NCI-H82 (cell line): Measurements from ENCODE around the gene ATG5.
"Not testable (repeated sequence)": the region's sequence is repeated elsewhere in the genome, so short reads cannot be mapped to it uniquely, and the experiment has no call there.

Experiments used
- DNase-seq: peaks from one replicate; lab custom pipeline; 2025; lab: John Stamatoyannopoulos, UW

Gene ATG5

DNA sequence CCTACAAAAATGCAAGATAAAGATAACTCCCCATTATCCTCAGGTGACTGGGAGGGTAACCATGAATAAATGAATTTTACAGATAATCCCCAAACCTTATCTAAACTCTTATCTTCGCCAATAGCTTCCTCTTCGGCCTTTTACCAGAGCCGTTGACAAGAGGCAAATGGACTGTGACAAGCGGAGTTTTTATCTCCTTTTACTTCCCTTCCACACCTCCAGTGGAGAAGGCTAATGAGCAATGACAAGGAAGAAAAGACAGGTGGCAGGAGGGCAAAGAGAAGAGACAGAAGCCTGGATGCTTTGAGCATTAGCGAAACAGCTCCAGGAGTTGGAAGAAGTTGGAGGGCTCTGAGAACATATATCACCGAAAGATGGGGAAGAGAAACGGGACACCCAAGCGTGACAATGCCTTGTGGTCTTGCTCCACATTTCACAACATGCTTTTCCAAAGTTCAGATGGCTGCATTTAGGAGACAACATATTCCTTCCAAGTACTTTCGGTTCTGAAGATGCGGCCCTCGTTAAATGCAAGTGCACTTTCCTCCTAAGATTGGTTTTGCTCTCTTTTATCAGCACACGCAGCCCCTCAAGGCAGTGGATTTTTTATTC, 170.2 kb downstream of the ATG5 start:
- no peak for DNase-seq

DNA sequence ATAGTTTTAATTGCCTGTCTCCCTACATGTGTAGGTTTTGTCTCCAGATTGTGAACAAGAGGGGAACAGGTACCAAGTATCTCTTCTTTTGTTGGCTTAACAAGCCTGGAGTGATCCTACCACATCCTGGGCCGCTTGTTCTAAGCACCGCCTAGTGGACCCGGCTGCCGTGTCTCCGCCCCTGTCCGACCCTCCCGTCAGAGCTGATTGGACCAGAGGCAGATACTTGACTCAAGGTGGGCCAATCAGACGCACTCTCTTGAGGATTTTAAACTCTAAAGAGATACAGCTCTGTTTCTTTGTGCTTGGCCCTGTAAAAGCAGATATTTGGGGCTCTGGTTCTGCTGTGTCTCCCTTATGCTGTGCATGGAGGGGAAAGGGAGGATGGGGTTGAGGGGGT, 171.2 kb downstream of the ATG5 start:
- no peak for DNase-seq

DNA sequence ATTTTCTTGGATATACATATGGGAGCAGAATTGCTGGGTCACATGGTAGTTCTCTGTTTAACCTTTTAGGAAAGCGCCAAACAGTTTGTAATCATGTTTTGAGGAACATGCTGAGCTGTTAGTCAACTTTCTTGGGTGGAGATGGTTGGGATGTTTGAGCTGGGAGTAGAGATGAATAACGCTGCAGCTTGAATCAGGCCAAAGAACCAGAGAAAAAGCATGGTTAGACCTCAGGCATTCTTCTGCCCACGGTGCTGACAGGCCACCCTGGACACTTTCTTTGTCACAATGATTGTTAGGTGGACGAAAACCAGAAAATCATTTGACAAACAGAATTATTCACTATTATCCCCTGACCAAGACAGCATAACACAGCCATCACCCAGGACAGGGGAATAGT, 172.6 kb downstream of the ATG5 start:
- DNase-seq = no peak

DNA sequence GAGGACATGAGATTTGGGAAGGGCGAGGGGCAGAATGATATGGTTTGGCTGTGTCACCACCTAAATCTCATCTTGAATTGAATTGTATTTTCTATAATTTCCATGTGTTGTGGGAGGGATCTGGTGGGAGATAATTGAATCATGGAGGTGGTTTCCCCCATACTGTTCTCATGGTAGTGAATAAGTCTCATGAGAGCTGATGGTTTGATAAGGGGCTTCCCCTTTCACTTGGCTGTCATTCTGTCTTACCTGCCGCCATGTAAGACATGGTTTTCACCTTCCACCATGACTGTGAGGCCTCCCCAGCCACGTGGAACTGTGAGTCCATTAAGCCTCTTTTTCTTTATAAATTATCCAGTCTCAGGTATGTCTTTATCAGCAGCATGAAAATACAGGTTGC, 173.1 kb downstream of the ATG5 start:
- not testable (repeated sequence) for DNase-seq

DNA sequence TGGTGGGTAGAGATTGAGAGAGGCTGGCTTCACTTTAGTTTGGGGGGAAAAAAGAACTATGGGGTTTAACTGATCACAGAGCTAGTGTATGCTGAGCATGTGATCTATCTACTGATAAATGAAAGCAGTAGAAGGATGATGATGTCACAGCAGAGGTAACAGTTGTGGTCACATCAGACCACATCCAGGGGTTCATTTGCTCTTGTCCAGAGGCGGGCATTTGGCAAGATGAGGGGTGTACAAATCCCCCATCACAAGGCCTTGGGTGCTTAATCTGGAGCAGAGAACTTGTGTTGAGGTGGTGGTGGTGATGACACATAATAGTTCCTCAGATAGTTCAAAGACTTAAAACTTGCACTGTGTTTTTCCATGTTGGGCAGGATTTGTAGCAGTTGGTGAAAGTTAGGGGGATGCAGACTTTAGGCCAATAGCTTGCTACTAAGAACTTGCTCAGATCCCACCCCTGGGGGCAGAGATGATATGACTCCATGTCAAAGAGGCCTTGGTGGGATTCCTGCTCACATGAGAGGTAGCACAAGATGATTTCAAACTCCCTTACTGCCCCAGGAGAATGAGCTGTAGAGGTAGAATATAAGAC, 176.0 kb downstream of the ATG5 start:
- no peak for DNase-seq

DNA sequence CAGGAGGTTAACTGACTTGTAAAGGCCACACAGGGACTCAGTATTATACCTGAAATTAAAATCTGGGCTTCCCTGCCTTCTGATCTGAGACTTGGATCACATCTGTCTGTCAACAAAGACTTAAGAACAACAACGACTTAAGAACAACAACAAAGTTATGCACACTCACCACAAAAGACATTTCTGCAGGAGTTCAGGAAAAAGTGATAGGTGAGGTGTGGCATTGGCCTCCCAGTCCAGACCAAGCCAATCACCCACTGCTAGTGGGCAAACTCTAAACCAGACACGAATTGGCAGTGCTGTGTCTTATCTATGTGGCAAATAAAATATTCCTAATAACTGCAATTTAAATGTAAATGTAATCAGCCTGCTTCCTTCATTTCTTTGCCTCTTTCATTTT, 178.1 kb downstream of the ATG5 start:
- no peak for DNase-seq

DNA sequence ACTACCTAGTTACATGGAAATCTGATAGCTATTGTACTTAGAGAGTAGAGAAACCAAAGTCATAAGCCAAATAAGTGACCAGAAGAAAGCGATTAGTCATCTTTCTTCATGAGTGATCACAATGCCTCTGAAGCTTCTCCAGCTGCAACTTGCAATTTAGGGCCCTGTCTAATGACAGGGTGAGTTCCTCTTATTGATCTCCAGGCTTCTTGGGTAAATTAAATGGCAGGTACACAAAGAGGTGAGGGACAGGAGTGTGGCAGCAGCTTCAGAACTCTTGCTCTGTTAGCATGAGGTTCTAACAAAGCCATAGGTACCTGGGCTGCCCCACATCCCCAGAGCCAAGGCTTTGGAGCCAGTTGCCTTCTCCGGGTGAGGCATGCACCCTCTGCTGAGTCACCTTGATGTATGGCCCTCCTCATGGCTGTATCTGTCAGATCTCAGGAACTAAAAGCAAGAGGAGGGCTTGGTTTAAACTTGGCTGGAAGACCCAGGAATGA, 178.7 kb downstream of the ATG5 start:
- DNase-seq = no peak

DNA sequence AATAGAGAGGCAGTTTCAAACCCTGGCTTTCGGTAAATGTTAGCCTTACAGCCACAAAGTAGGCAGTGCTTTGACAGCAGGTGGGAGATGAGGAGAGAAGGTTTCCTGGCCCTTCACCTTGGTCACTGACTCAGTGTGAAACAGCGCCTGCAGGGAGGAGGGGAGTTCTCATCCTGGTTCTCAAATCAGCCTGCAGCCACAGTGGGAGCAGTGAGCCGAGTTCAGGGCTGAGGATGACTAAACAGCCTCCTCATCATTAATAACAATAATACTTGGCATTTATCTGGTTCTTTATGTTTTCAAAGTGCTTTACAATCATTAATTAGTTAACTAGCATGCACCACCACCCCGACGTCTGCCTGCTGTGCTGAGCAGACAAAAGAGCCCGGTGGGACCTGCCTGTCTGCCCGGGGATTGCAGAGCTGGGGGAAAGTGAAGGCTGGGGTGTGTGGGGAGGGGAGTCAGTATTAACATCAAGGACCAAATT, 179.8 kb downstream of the ATG5 start:
- no peak for DNase-seq

DNA sequence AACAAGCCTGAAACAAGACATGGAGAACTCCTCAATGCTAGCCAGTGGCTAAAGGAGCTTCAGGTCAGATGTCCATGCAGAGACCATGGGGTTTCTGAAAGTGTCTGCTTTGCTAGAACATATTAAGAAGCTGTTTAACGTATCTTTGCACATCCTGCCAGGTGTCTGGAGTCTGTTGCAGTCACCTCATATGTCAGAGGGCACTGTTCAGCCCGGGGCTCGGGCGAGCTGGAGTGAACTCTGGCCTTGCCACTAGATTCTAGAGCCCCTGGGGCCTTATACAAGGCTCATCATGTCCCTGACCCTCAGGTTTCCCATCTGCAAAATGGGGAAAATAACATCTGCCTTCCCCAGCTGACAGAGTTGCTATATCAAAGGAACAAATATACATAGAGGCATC, 180.4 kb downstream of the ATG5 start:
- no peak for DNase-seq

DNA sequence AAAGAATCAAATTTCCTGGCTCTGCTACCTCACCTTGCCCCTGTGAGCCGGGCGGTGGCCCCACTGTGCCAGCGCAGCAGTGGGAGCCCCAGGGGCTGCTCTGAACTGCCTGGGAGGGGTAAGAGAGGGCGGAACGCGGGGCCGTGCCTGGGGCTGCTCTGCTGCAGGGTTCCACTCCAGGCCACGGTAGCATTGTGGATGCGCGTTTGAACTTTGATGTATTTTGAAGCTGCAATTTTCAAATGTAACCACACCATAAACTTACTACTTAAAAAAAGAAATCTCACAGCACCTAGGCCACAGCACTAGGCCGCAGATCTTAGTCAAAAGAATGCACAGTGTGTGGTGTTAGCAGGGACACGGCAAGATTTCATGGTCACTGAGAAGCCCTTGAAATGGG, 181.9 kb downstream of the ATG5 start:
- DNase-seq = no peak

DNA sequence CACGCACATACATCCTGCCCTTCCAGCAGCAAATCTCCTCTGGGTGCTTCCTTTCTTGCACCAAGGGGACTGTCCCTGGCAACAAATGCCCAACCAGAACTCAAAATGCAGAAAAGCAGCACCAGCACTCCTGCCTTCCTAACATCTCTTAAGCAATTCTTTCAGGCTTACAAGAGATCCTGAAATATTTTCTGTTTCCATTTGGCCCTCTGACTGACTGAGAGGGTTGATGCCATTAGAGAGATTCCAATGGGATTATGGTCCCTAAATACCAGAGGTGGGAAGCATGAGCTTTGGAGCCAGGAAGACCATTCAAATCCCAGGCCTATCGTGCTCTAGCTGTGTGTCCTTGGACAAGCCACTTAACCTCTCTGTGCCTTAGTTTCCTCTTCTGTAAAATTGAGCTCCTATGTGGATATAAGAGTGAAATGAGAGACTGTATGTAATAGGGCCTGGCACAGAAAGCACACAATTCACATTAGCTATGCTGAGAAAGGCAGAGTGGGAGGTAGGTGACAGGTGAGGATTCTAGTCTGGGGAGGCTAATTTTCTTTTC, 182.6 kb downstream of the ATG5 start:
- DNase-seq = peak; percentile 20

DNA sequence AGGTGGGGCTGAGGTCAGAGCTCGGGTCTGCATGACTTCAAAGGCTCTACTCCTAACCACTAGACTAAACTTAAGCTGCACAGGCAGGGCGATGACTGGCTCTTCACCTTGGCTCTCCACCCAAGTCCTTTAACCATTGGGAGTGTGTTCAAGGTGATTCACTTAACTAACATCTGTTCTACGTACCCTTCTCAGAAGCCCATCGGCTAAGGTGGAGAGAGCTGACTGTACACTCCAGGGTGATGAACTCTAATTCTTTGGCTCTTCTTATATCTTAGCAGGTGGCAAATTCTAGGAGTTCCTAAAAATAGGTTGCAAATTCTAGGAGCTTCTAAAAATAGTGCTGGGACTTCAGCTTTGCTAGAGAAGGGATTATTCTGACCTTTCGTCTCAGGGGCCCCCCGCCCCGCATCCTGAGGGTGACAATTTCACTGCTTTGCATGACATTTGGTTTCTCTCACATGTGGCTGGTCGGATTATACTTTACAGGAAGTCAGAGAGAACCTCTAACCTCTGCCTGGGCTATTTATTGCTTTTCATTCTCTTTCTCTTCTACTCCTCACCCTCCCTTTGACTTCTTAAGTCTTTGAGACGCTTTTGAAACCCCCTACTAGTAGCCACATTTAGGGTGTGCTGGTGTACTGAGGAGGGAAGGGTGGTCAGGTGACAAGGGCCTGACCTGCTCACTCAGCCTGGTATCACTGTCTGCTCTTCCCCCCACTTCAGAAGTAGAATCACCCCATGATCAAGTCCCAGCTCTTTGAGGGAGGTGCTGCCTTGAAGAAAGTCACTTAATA, 183.9 kb downstream of the ATG5 start:
- DNase-seq = no peak

DNA sequence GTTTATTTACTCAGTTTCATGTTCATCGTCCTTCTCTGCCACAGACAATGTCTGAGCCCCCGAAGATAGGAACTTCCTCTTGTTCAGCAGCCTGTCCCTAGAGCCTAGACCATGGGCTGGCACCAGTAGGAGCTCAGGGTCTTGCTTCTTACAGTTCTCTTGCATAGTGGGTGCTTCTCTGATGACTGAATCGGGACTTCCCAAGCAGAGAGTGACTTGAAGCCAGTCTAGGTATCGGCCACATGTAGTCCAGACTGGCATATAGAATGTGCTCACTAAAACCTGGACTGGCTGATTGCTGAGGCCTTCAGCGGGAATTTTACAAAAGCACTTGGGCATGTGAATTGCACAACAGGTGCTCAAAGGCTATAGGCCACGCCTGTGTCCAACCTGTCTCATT, 187.4 kb downstream of the ATG5 start:
- no peak for DNase-seq

DNA sequence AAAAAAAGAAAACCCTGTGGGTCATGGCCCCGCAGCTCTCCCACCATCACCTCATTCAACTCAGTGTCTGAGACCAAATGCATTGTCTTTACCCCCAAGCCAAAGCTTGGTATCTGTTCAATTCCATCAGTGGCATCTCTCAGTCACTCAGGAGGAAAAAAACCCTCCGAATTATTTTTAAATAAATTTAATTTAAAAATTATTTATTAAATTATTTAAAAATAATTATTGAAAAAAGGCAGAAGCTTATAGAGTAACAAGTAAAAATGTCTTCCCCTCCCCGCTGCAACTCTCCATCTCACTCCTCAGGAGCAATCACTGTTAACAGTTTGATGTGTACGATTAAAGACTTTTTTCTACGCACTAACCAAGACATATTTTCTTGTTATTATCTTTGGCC, 188.7 kb downstream of the ATG5 start:
- DNase-seq = no peak

DNA sequence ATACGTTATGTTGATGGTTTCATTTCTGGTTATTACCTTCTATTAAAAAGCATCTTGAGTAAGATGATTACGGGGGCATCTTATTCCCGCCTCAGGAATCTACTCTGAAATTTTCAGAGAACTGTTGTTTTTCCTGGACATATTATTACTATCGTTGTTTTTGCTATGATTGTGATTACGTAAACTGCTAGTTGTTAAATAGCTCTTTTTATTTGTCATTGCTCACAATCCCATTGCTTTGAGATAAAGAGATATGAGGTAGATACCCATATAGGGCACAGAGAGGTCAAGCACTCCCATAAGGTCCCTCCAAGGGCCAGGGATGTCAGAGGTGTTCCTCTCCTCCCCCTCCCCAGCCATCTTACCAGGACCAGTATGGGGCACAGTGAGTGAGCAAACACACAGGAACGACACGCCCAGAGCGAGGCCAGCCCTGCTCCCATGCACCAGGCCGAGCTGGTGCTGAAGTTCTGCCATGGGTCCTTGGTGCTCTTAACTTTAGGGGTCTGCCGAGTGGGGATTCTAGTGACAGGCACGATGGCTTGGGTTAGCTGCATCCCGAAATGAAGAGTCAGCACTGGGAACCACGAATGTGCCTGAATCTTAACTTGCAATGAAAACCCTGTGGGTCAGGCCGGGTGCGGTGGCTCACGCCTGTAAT, 189.5 kb downstream of the ATG5 start:
- no peak for DNase-seq

DNA sequence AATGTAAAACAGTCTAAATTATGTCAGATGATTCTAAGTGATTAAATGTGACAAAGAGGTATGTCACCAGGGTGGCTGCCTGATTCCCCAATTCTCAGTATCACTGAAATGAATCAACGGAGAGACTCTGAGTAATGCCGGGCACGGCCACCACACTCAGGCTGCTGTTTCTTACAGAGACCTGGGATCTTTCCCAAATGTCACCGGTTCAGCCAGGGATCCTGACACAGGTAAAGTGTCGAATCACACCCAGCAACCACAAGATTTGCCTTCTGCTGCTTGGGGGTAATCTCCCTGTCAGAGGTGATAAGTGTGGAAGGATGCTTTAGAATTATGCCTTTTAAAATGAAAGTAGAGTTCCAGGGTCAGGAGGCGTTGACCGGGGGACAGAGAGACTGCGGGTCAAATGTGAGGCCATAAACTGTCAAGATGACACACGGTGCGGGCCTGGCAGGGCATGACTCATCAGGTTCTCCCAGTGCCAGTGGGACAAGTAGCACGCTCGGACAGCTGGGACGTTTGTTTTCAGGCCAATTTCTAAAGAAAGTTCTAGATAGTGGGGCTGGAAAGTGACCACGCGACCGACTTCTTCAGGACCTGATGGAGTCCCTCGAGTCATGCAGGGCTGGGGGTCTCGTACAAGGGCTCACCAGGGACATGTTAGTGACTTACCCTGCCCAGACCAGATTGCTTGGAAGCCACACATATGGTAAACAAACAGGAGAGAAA, 190.5 kb downstream of the ATG5 start:
- no peak for DNase-seq
